Activated CD8-positive, alpha-beta memory T cell treated with anti-CD3 and anti-CD28 coated beads, Interleukin-2, amount 50 U/mL, for 4 hours (primary cell): Measurements from ENCODE around the gene MSI2.

Experiments used
- DNase-seq: peaks from one replicate; pipeline ENCODE4 v3.0.0-alpha.2; 2020

Gene MSI2

GRCh38 chr17:57247261-57247660 is 9.1 kb upstream of the MSI2 start:
- DNase-seq, result no peak

- DNase-seq, result no peak
Measured at GRCh38 chr17:57247913-57248312, 8.4 kb upstream of the MSI2 start.

DNA sequence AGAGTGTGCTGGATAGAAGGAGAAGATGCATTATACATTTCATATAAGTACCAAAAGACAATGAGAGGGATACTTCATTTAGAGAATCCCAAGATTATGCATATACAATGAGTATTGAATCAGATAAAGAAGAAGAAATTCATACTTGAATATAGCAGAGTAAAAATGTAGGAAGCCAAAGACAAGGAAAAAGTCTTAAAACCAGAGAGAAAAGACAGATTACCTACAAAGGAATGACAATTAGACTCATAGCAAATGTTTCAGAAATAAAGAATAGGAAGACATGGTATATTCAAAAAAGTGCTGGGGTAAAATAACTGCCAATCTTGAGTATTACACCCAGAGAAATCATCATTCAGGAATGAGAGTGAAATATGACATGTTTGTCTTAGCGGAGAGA is 6.8 kb upstream of the MSI2 start:
- no peak for DNase-seq

DNA sequence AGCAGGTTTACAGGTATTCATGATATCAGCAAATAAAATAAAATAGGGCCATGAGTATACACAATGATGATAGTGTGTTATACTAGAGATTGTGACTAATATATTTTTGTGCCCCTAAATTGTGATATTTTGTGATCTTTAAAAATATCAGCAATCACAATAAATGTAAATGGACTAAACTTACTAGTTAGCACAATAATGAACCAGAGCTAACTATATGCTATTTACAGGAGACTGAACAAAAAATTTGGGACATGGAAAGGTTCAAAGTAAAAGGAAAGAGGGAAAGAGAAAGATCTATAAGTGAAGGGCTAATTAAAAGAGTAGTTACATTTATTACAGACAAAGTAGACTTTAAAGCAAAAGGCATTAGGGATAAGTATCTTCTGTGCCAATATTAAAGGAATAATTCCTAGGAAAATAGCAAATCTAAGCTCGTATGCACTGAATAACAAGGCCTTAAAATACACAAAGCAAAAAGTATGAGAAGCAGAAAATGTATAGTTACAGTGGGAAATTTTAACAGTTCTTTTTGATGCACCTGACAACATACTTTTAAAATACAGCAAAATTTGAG is 5.0 kb upstream of the MSI2 start:
- DNase-seq, result no peak

- DNase-seq, result no peak
Measured at GRCh38 chr17:57253362-57254065, 2.8 kb upstream of the MSI2 start.

GRCh38 chr17:57255182-57255775 is 1.0 kb upstream of the MSI2 start:
- DNase-seq, result no peak

- peak; percentile 47 for DNase-seq
Measured at GRCh38 chr17:57256708-57257112, 387 bp downstream of the MSI2 start.

- DNase-seq, result peak; percentile 32
Measured at GRCh38 chr17:57257195-57257894, 1.0 kb downstream of the MSI2 start.

DNA sequence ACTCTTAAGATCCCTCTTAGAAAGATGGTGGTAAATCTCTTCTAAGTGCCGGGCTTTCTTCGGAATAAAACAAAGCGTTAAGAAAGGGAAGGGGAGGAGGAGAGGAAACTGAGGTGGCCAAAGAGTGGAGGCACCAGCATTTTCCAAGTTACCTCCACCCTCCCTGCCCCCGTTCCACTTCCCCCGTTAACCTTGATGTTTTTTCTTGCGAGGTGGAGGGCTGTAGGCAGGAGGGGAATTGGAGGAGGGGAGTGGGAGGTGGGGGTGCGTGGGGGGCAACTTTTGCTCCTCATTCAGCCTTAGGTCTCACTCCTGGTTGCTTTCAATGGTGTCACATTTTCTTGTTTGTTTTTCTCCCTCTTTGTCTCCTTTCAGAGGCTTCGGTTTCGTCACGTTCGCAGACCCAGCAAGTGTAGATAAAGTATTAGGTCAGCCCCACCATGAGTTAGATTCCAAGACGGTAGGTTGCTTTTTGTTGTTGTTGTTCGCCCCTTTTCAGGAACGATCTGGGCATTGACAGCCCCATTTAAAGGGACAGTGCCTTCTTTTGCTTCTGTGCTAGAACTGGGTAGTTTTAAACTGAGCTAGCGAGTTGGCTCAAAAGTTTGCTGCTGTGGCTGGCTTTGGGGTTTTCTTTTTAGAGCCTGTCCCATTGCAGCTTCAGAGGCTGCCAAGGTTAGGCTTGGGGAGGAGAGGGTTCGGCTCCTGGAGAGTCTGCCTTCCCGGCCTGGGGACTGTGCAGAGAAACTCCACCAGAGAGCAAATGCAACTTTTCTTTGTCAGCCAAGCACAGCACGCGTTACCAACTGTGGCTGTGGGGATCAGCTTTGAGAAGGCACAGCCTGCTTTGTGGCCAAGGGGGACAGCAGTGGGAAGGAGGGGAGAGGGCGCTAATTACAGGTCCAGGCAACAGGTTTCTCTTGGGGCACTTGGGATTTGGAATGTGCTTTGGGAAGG is 1.9 kb downstream of the MSI2 start:
- DNase-seq, result no peak

DNA sequence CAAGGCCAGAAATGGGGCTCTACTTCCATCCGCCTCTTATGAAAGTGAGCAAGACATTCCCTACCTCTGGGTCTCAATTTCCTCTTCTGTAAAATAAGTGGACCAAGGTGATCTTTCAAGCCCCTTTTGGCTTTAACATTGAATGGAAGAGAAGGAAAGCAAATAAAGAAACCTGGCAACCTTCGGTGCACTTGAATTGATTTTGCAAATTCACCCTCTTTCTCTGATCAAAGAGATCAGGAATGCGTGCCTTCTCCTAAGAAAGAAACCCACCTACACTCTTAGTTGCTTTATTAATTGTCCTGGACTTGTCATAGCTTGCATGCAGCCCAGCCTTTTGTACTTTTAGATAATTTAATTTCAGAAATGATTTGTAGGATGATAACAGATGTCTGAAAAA is 3.0 kb downstream of the MSI2 start:
- DNase-seq, result no peak

DNA sequence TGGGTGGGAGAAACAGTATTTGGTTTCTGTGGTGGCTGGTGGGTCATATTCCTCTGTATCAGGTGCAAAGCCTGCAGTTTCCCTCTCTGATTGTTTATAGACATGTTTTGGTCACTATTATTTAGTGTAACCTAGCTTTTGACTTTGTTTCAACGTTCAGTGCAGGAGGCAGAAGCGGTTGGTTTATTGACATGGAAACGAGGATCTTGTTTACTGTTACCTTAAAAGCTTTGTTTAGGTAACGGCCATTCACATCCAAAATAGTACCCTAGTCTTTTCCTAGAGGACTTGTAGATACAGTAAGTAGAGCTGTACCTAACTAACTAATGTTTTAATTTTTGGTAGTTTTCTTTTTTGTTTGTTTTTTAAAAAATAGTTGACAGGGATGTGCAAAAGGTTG is 3.5 kb downstream of the MSI2 start:
- DNase-seq, result no peak

DNA sequence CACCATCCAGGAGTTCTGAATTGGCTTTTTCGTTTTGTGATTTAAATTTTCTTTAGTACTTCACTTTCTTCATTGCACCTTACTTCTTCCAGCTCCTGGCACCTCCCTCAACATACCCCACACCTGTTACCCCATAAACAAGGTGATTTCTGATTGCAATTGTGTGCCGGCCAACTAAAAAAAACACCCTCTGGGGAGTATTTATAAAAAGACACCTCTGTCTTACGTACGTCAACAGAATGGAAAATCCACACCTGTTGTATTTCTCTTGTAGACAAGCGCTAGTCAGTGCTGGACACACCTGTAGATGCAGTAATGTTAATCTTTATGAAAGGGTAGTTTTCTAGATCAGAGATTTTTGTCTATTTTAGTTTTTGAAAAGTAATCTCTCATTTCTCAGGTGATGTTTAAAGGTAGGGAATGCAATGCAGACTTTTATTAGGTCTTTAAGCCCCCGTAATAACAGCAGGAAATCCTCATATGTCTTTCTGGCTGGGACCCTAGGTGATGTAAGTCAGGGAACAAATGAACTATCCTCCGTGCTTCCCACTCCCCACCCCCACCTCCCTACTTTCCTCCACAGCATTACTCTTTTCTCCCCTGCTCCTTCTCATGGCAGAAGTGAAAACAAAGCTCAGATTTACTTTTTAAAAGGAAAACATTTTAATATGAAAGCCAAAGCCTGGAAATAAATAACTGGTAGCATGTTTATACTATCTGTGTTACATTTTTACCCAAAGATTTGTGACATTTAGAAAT is 4.2 kb downstream of the MSI2 start:
- DNase-seq, result no peak

GRCh38 chr17:57261084-57261461 is 4.8 kb downstream of the MSI2 start:
- no peak for DNase-seq

GRCh38 chr17:57262557-57262956 is 6.2 kb downstream of the MSI2 start:
- no peak for DNase-seq

- no peak for DNase-seq
Measured at GRCh38 chr17:57264250-57264649, 7.9 kb downstream of the MSI2 start.

GRCh38 chr17:57264776-57265175 is 8.5 kb downstream of the MSI2 start:
- DNase-seq, result no peak

DNA sequence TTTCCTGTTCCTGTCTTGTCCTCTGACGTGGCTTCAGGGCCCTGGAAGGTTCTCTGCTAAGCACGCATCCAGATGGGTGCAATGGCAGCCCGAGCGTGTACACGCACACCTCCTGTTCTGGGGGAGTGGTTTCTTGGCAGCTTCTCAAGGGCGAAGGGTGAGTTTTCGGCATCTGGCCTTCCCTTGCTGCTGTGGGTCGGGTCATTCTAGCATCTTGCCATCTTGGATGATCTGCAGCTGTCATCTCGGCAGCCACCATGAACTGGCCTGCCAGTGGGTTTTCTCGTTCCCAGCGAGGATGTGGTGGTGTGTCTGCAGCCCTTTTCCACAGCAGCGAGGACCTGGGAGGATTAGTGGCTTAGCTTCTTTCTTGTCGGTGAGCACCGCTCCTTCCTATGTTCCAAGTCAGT is 10.6 kb downstream of the MSI2 start:
- no peak for DNase-seq

DNA sequence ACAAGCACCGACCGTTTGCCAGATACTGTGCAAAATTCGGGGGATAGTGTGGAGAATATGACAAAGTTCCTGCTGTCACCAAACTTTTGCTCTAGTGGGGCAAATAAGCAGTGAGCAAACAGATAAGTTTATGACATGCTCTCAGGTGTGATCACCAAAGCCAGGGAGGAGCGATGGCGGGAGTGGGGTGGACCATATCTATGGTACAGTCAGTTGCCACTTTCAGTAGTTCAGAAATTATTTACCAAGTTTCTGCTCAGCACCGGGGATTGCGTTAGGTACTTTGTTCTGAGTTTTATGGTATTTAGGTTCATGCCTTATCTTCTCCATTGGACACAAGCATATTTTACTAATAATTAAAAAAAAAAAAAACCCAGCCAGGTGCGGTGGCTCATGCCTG is 11.9 kb downstream of the MSI2 start:
- DNase-seq, result no peak

DNA sequence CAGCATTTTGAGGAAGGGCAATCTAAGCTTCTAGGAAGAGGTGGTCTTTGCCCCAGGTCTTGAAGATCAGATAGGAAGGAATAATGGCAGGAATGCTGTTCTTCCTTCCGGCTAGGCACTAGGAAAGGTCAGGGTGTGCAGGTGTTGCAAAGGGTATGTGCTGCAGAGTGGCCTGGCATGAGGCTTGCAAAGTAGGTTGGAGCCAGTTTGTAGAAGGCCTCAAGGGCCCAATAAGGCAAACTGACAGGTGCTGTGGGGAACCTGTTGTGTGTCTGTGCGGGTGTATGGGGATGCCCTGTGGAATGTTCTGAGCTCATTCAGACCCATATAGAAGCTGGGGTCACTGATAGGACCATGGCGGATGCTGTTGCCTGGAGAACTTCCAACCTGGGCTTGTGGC is 12.7 kb downstream of the MSI2 start:
- DNase-seq, result no peak

DNA sequence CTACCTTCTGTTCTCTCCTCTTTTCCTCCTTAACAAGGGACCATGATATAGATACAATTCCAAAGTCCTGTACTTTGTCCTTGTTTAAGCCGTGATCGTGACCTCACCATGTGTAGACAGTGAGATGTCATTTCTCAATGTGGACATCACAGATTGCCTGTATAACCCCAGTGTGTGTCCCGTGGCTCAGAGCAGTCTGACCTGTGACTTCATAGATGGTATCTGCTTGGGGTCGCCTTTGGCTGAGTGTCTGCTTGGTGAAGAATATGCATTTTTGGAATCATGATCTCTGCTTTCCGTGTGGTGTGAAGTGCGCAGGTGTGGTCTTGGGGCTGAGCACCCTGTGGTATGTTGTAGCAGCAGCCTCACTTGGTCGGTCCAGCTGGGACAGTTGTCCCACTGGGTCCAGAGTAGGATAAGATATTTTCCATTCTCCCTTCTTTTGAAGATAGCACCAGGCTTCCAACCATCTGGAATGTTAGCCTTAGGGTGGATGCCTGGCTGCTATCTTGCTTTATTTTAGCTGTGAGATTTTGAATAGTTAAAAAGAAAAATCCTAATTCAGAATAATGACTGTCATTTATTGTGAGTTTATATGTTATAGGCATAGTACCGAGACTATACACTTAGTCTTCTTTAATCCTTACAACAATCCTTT is 13.4 kb downstream of the MSI2 start:
- no peak for DNase-seq

DNA sequence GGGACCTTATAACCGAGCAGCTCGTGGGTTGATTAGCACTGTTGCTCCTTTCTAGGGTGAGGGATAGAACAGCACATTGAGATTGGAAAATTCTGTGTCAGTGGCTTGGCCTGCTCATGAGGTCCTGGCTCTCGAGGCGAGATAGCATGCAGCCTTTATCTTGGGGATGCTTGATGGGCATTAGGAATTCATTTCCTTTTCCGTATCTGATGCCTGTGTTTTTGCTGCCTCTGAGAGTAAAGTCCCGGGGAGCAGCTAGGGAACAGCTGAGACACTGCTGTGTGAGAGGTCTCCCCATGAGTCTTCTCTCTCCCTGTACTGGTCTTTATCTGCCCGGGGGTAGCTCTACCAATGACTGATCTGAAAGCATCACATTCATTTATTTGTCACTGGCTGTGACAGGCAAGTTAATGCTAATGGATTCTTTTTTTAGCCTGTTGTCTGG is 14.5 kb downstream of the MSI2 start:
- no peak for DNase-seq
